C4-2B (cell line): ENCODE data around the gene RBBP9.
"Not testable (repeated sequence)": the region's sequence is repeated elsewhere in the genome, so short reads cannot be mapped to it uniquely, and the experiment has no call there.

Source experiments
- H3K27ac ChIP-seq: fragments of 450-650 bp; 2 replicates; pipeline ENCODE4 v1.5.1; 2017
- CTCF ChIP-seq: fragments of 450-650 bp; conservative IDR thresholded peaks from 2 replicates; pipeline ENCODE4 v1.5.1; 2017; ENCODE audit warnings: mild to moderate bottlenecking
- ZFX ChIP-seq: fragments of 450-650 bp; IDR thresholded peaks from 2 replicates; pipeline ENCODE4 v1.6.1; 2017

RBBP9 gene

GRCh38 chr20:18533491-18533890 lies 36.5 kb upstream of the RBBP9 start:
- no peak overlapping the region for H3K27ac ChIP-seq
- no peak for TF ChIP-seq CTCF
- no peak for TF ChIP-seq ZFX

GRCh38 chr20:18532626-18533025 lies 35.6 kb upstream of the RBBP9 start:
- H3K27ac ChIP-seq = no peak overlapping the region
- TF ChIP-seq CTCF (no peak), ZFX (no peak)

- no peak overlapping the region for H3K27ac ChIP-seq
- no peak for TF ChIP-seq ZFX
Observed at GRCh38 chr20:18529041-18529440, 32.0 kb upstream of the RBBP9 start.

GRCh38 chr20:18527836-18528235 lies 30.8 kb upstream of the RBBP9 start:
- TF ChIP-seq ZFX (no peak), CTCF (no peak)
- no peak overlapping the region for H3K27ac ChIP-seq

GRCh38 chr20:18527339-18527738 lies 30.3 kb upstream of the RBBP9 start:
- no peak for TF ChIP-seq CTCF
- TF ChIP-seq ZFX = no peak
- H3K27ac ChIP-seq = no peak overlapping the region

GRCh38 chr20:18526761-18527160 lies 29.7 kb upstream of the RBBP9 start:
- not testable (repeated sequence) for H3K27ac ChIP-seq

GRCh38 chr20:18524646-18525045 lies 27.6 kb upstream of the RBBP9 start:
- no peak for TF ChIP-seq CTCF
- TF ChIP-seq ZFX = no peak
- no peak overlapping the region for H3K27ac ChIP-seq

GRCh38 chr20:18523066-18523465 lies 26.0 kb upstream of the RBBP9 start:
- no peak for TF ChIP-seq CTCF
- TF ChIP-seq ZFX = no peak
- no peak overlapping the region for H3K27ac ChIP-seq

- not testable (repeated sequence) for H3K27ac ChIP-seq
Observed at GRCh38 chr20:18522066-18522465, 25.0 kb upstream of the RBBP9 start.
